HepG2 (cell line): Measurements from ENCODE around the gene SLC25A47. TPM values are rescaled to one million over a fixed set of nuclear protein-coding genes. Genes with fewer than 3 reads are reported as not detected.

ENCODE experiments used
- ATAC-seq: fragments of 200-7000 bp; cut with Tn5 transposase; 3 replicates; pipeline ENCODE4 v1.9.1; 2020; ENCODE audit warnings: mild to moderate bottlenecking, moderate library complexity
- BruUV-seq: library from RNA; stranded (reverse); fragments of 400-500 nt; replicated peaks from 2 replicates; lab custom pipeline; 2021; lab: Mats Ljungman, UMichigan
- CTCF ChIA-PET: fragments of 300-600 bp; formaldehyde crosslinking; extraction: SDS; loops from one replicate; lab custom pipeline; 2021; ENCODE audit warnings: low total read pairs, inconsistent platforms, low intra/inter-chr PET ratio; lab: Yijun Ruan, JAX
- POLR2A ChIA-PET: fragments of 350-600 bp; sonication (Branson Sonifier 250); formaldehyde crosslinking; loops from one replicate; lab custom pipeline; 2020; ENCODE audit warnings: antibody characterized with exemption, inconsistent platforms; lab: Yijun Ruan, JAX
- DNase-seq: peaks from one replicate; pipeline ENCODE4 v3.0.0-alpha.2; 2015; ENCODE audit warnings: low spot score
- FAIRE-seq: peaks from 3 replicates; lab custom pipeline; 2011; peaks lifted over from hg19 to GRCh38; lab: Jason Lieb, UNC
- H2AFZ ChIP-seq: one replicate; pipeline ENCODE4 v1.6.1; 2011; ENCODE audit warnings: low read length, inconsistent platforms
- H3K27ac ChIP-seq: fragments of 300-600 bp; 3 replicates; pipeline ENCODE4 v1.8.0; 2011; ENCODE audit warnings: mixed run types, mild to moderate bottlenecking, mixed read lengths, low read length, inconsistent platforms; ENCODE audit not compliant: insufficient read depth; ENCODE audit errors: extremely low read length
- H3K27me3 ChIP-seq, 2 experiments: fragments of 200-600 bp in 1 of 2; 2 replicates in 1 of 2; 3 replicates in 1 of 2; pipeline versions ENCODE4 v1.6.0 to v1.8.0; 2011; ENCODE audit warnings: low read length in 2 of 2, mild to moderate bottlenecking in 2 of 2, moderate library complexity in 2 of 2, inconsistent platforms in 1 of 2; ENCODE audit not compliant: insufficient read depth in 2 of 2, control insufficient read depth in 1 of 2
- H3K36me3 ChIP-seq, 2 experiments: fragments of 200-600 bp in 1 of 2; replicated peaks in 1 of 2; 2 replicates in 1 of 2; 3 replicates in 1 of 2; pipeline versions ENCODE4 v1.5.1 to v1.8.0; 2011; ENCODE audit warnings: low read length in 2 of 2, inconsistent platforms in 1 of 2; ENCODE audit not compliant: insufficient read depth in 2 of 2, control insufficient read depth in 1 of 2
- H3K4me1 ChIP-seq: 2 replicates; pipeline ENCODE4 v1.5.1; 2012; ENCODE audit warnings: low read length, inconsistent platforms; ENCODE audit not compliant: insufficient read depth
- H3K4me2 ChIP-seq: 2 replicates; pipeline ENCODE4 v1.6.0; 2011; ENCODE audit warnings: low read depth, low read length, inconsistent platforms
- H3K4me3 ChIP-seq, 3 experiments: fragments of 200-600 bp in 1 of 3; sonication (generic), shearing (Covaris generic) in 1 of 3; replicated peaks in 1 of 3; 2 replicates each; pipeline ENCODE4 v1.5.1; 2011 to 2016; ENCODE audit warnings: low read length in 3 of 3, inconsistent platforms in 2 of 3, low read depth in 2 of 3, mild to moderate bottlenecking in 2 of 3, control low read depth in 1 of 3, mixed read lengths in 1 of 3; ENCODE audit not compliant: insufficient read depth in 1 of 3
- H3K79me2 ChIP-seq: one replicate; pipeline ENCODE4 v1.6.1; 2011; ENCODE audit warnings: low read length, inconsistent platforms; ENCODE audit not compliant: insufficient read depth
- H3K9ac ChIP-seq: 2 replicates; pipeline ENCODE4 v1.6.0; 2011; ENCODE audit warnings: mild to moderate bottlenecking, low read depth, low read length, inconsistent platforms; ENCODE audit not compliant: insufficient read depth
- H3K9me3 ChIP-seq: 2 replicates; pipeline ENCODE4 v1.5.1; 2012; ENCODE audit warnings: mild to moderate bottlenecking, low read length
- H4K20me1 ChIP-seq: 2 replicates; pipeline ENCODE4 v1.6.0; 2011; ENCODE audit warnings: inconsistent platforms, mild to moderate bottlenecking, low read length, moderate library complexity; ENCODE audit not compliant: insufficient read depth
- DRAP1 ChIP-seq: IDR thresholded peaks from 2 replicates; pipeline ENCODE4 v1.6.1; 2016; ENCODE audit warnings: missing genetic modification reagents, missing compliant biosample characterization
- FOXA3 ChIP-seq: IDR thresholded peaks from 2 replicates; pipeline ENCODE4 v1.6.1; 2016; ENCODE audit warnings: missing genetic modification reagents, missing compliant biosample characterization
- GFI1 ChIP-seq: sonication (generic); formaldehyde crosslinking; IDR thresholded peaks from 2 replicates; pipeline ENCODE4 v1.5.0; 2020; ENCODE audit warnings: missing genetic modification reagents, mild to moderate bottlenecking, borderline replicate concordance
- MXI1 ChIP-seq: IDR thresholded peaks from 3 replicates; pipeline ENCODE4 v1.6.1; 2012; ENCODE audit warnings: low read depth, low read length, inconsistent platforms, borderline replicate concordance
- RARA ChIP-seq: IDR thresholded peaks from 2 replicates; pipeline ENCODE4 v1.6.1; 2016; ENCODE audit warnings: missing genetic modification reagents, missing compliant biosample characterization
- SIN3A ChIP-seq: IDR thresholded peaks from 2 replicates; pipeline ENCODE4 v1.6.1; 2011; ENCODE audit warnings: low read depth, mild to moderate bottlenecking, control low read depth, low read length, borderline replicate concordance
- TSC22D2 ChIP-seq: sonication (generic); formaldehyde crosslinking; IDR thresholded peaks from 2 replicates; pipeline ENCODE4 v1.5.1; 2020; ENCODE audit warnings: missing genetic modification reagents, mild to moderate bottlenecking, borderline replicate concordance
- ZBTB49 ChIP-seq: sonication (generic); formaldehyde crosslinking; IDR thresholded peaks from 2 replicates; pipeline ENCODE4 v1.4.0; 2020; ENCODE audit warnings: missing genetic modification reagents, borderline replicate concordance
- ZNF20 ChIP-seq: sonication (generic); formaldehyde crosslinking; IDR thresholded peaks from 2 replicates; pipeline ENCODE4 v1.4.0; 2020; ENCODE audit warnings: mild to moderate bottlenecking, moderate library complexity, missing genetic modification reagents
- ZNF280B ChIP-seq: sonication (generic); formaldehyde crosslinking; IDR thresholded peaks from 2 replicates; pipeline ENCODE4 v1.5.0; 2020; ENCODE audit warnings: missing genetic modification reagents, mild to moderate bottlenecking, borderline replicate concordance
- ZNF547 ChIP-seq: sonication (generic); formaldehyde crosslinking; IDR thresholded peaks from 2 replicates; pipeline ENCODE4 v1.5.1; 2020; ENCODE audit warnings: mild to moderate bottlenecking, missing genetic modification reagents
- ZNF747 ChIP-seq: sonication (generic); formaldehyde crosslinking; IDR thresholded peaks from 2 replicates; pipeline ENCODE4 v1.8.1; 2023; ENCODE audit warnings: missing genetic modification reagents, mild to moderate bottlenecking, borderline replicate concordance
- WGBS: methylation state at CpG from one replicate; pipeline ENCODE4 v1.1.6; 2017; ENCODE audit warnings: low lambda C conversion rate; 5-methylcytosine and 5-hydroxymethylcytosine counted together
- in situ Hi-C: cut with HindIII; loops from 2 replicates; pipeline ENCODE4 v1.10.0; 2017; ENCODE audit warnings: low pct_unique_long_range_greater_than_20kb; ENCODE audit not compliant: extremely low pct_ligation_motif_present
- intact Hi-C: fragments of 100-400 bp; cut with micrococcal nuclease; formaldehyde crosslinking; loops from one replicate; pipeline ENCODE4 v1.10.0; 2022; ENCODE audit not compliant: unreplicated experiment
- polyA plus RNA-seq, 8 experiments: library from polyadenylated mRNA; depleted of rRNA in 3 of 8; stranded (reverse) in 7 of 8; unstranded in 1 of 8; fragments of >200 nt; fragmentation: Illumina TruSeq in 4 of 8; extraction: Trizol in 4 of 8; gene quantifications; 2 replicates each; pipeline versions ENCODE4 v1.2.1 to v1.2.3, GENCODE V29; 2011 to 2016; ENCODE audit warnings: low read depth in 4 of 8, missing spikeins in 1 of 8, mixed read lengths in 1 of 8; ENCODE audit not compliant: insufficient read depth in 1 of 8
- total RNA-seq, 5 experiments: library from RNA; depleted of rRNA; stranded (reverse); fragments of >200 nt; fragmentation: Illumina TruSeq; extraction: Trizol; gene quantifications; 2 replicates each; pipeline ENCODE4 v1.2.3, GENCODE V29; 2016; ENCODE audit warnings: low read depth in 1 of 5

SLC25A47 gene
- total and polyA plus RNA-seq, 2 of the 13 experiments (the other 11 are each of a cell fraction or from before 2014, with no cell fraction given) = 1.0 to 1.7 TPM

- TF ChIP-seq ZBTB49 (CRISPR knock-in tag) = no peak
- no peak for TF ChIP-seq GFI1 (CRISPR knock-in tag)
- no peak for TF ChIP-seq FOXA3 (CRISPR knock-in tag)
- TF ChIP-seq, all 625 proteins: peak for 0
These were observed 42.6 kb downstream of the SLC25A47 start (continued) for GRCh38 chr14:100365741-100366140.

- CTCF ChIA-PET = no interaction called here
- DNase-seq = no peak
- Histone ChIP-seq H3K27me3 (no peaks in the 10 kb centered on the region), H3K4me2 (no peak overlapping the region), H3K9ac (no peak overlapping the region), H3K36me3 (peaks cover 3 to 36% of the 10 kb centered on the region in 2 experiments), H3K4me1 (peaks cover 5% of the 10 kb centered on the region), H3K9me3 (no peaks in the 10 kb centered on the region), H2AFZ (no peak overlapping the region), H4K20me1 (no peaks in the 10 kb centered on the region), H3K79me2 (no peaks in the 10 kb centered on the region), H3K4me3 (no peak overlapping the region), H3K27ac (no peak overlapping the region)
- intact Hi-C loops = no loop called here
- BruUV-seq = no TSS peak
- in situ Hi-C loops = no loop called here
- no peak for ATAC-seq
- no peak for FAIRE-seq
- POLR2A ChIA-PET = no interaction called here
- TF ChIP-seq TSC22D2 (no peak), DRAP1 (CRISPR knock-in tag) (no peak), ZNF747 (CRISPR knock-in tag) (no peak), ZNF20 (no peak), SIN3A (no peak), ZNF280B (no peak), RARA (CRISPR knock-in tag) (no peak), MXI1 (no peak), ZNF547 (CRISPR knock-in tag) (no peak)
- 97% methylated on average over 13 of the region's 13 CpGs for WGBS
These were observed 45.9 kb downstream of the SLC25A47 start for GRCh38 chr14:100369019-100369418.
